Measurements from ENCODE around the gene YIPF2.

YIPF2 gene

DNA sequence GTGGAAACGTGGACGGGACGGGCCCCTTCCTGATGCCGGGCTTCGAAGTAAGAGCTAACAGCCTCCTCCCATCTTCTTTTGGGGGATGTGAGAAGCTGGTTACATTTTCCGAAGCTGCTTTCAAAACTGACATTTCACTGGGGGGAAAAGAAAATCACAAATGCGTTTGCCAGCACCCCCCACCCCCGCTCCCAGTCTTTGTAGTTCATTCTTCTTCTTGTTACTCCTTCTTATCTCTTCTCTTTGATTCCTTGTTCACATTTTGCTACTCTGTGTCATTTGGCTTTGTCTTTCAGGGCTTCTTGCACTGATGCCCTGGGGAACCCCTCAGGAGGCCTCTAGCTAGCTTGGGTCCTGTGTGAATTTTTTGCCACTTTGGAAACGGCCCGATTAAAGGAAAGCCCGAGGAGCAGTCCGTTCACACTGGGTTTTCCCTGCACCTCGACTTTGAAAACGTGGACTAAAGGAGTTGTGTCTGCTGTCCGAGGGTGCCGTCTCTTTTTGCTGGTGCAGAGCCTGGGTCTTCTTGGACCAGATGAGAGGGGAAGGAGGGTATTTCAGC, 55.8 kb downstream of the YIPF2 start:
- DNase-seq, result no peak
